BLaER1 (cell line): ENCODE measurements around the gene CHST10.
A peak's percentile ranks its signal among the peaks of the same experiment; 100 is the strongest.

ENCODE experiments used
- H3K27ac ChIP-seq: shearing (Covaris generic); formaldehyde crosslinking; 2 replicates; pipeline ENCODE4 v1.8.1; 2022
- H3K27me3 ChIP-seq: shearing (Covaris generic); formaldehyde crosslinking; 2 replicates; pipeline ENCODE4 v1.8.1; 2022
- H3K36me3 ChIP-seq: shearing (Covaris generic); formaldehyde crosslinking; 2 replicates; pipeline ENCODE4 v1.8.1; 2022
- H3K4me1 ChIP-seq: shearing (Covaris generic); formaldehyde crosslinking; 2 replicates; pipeline ENCODE4 v1.8.1; 2022
- H3K4me2 ChIP-seq: shearing (Covaris generic); formaldehyde crosslinking; 2 replicates; pipeline ENCODE4 v1.8.1; 2022
- H3K4me3 ChIP-seq: shearing (Covaris generic); formaldehyde crosslinking; 2 replicates; pipeline ENCODE4 v1.8.1; 2022
- H3K9ac ChIP-seq: shearing (Covaris generic); formaldehyde crosslinking; 2 replicates; pipeline ENCODE4 v1.8.1; 2022
- H3K9me3 ChIP-seq: shearing (Covaris generic); formaldehyde crosslinking; 2 replicates; pipeline ENCODE4 v1.8.1; 2022
- H4K20me1 ChIP-seq: shearing (Covaris generic); formaldehyde crosslinking; 2 replicates; pipeline ENCODE4 v1.8.1; 2022
- Cebpa-rat ChIP-seq: shearing (Covaris generic); IDR thresholded peaks from 2 replicates; pipeline ENCODE4 v1.8.1; 2022

CHST10 gene

DNA sequence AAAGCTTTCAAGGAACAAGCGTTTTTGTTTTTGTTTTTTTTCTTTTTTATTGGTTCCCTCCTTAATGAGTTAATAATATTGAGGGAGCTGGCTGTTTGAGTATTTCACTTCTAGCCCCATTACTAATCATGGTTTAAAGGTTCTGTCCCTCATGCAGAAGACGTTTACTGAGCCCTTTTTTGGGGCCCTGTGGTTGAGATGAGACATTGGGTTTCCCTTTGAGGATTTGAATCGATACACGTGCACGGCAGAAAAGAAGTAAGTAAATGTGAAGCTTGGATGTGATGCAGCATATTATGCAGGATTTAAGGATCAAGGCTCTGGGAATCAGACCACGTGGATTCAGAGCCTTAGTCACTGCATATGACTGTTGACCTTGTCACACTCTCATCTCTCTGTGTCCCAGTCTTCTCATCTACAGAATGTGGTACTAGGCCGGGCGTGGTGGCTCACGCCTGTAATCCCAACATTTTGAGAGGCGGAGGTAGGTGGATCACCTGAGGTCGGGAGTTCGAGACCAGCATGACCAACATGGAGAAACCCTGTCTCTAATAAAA, 1.0 kb upstream of the CHST10 start:
- H3K9ac ChIP-seq: no peak overlapping the region
- H3K27me3 ChIP-seq: no peaks in the 10 kb centered on the region
- H3K4me3 ChIP-seq: no peak overlapping the region
- H3K4me1 ChIP-seq: peaks cover 18% of the 10 kb centered on the region
- no peak overlapping the region for H3K4me2 ChIP-seq
- H3K36me3 ChIP-seq: peaks cover 13% of the 10 kb centered on the region
- TF ChIP-seq Cebpa-rat: no peak
- no peaks in the 10 kb centered on the region for H4K20me1 ChIP-seq
- H3K9me3 ChIP-seq: no peaks in the 10 kb centered on the region
- no peak overlapping the region for H3K27ac ChIP-seq

DNA sequence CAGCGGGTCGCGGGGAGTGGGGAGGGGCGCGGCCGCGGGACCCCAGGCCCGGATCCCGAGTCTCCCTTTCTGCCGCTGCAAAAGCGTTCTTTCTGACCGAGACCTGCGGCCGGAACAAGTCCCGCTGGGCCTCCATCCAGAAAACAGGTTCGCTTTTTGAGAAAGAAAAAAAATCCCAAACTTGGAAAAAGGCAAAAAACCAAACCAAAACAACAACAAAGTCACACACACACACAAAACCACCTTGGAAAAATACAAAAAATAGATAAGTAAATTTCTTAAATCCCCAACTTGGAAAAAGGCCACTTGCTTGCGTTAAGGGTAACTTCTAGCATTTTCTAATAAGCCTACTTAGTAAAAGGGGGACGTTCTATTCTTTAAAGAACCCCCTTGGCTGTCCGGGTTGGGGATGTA, 250 bp upstream of the CHST10 start:
- H3K27me3 ChIP-seq: no peaks in the 10 kb centered on the region
- H3K27ac ChIP-seq: peak overlapping the region; percentile 91
- peak overlapping the region; percentile 92 for H3K4me2 ChIP-seq
- H3K9me3 ChIP-seq: no peaks in the 10 kb centered on the region
- TF ChIP-seq Cebpa-rat: no peak
- peaks cover 21% of the 10 kb centered on the region for H3K36me3 ChIP-seq
- peak overlapping the region; percentile 88 for H3K4me3 ChIP-seq
- H3K9ac ChIP-seq: peak overlapping the region; percentile 89
- peaks cover 18% of the 10 kb centered on the region for H3K4me1 ChIP-seq
- no peaks in the 10 kb centered on the region for H4K20me1 ChIP-seq

DNA sequence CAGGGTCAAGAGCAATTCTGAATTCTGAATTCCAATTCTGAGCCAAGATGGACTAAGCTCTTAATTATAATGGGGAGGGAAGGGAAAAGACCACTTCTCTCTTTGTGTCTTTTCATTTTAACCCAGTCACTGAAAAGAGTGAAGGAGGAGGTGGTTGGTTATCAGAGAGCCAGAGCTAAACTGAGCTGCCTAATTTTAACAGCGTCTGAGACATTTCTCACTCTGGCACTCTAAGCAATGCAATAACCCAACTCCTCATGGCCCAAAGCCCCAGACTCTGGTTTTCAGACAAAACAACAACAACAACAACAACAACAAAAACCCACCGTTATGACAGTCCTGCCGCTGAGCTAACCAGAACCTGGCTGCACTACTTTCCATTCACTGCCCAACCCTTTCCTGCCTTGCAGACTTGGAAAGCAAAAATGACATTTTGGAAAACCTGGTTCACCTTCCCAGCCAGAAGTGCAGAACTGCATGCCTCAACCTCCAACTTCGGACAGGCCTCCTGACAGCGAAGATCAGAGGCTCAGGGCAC, 1.0 kb downstream of the CHST10 start:
- Histone ChIP-seq H3K9ac (peak overlapping the region; percentile 89), H3K36me3 (peaks cover 33% of the 10 kb centered on the region), H3K9me3 (no peaks in the 10 kb centered on the region), H3K4me1 (peaks cover 18% of the 10 kb centered on the region), H3K4me2 (peak overlapping the region; percentile 92), H3K27me3 (no peaks in the 10 kb centered on the region), H3K27ac (peak overlapping the region; percentile 91), H3K4me3 (peak overlapping the region; percentile 88), H4K20me1 (no peaks in the 10 kb centered on the region)
- no peak for TF ChIP-seq Cebpa-rat

DNA sequence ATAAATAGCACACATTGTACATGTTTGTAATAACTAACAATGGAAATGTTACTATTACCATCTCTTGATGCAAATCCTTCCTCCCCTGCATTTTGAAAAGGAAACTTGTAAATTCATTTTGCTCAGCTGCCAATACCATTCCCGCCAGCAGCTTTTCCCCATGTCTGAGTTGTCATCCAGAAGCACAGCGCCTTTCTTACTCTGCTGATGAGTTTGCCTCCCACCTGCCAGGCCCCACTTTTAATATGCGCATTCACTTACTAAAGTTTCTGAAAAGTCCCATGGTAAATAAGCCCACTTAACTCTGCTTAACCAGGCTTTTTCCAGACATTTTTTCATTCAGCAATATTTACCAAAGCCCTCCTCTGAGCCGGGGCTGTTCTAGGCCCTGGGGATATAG, 3.9 kb downstream of the CHST10 start:
- H3K4me3 ChIP-seq: no peak overlapping the region
- H3K9me3 ChIP-seq: no peaks in the 10 kb centered on the region
- peaks cover 18% of the 10 kb centered on the region for H3K4me1 ChIP-seq
- H3K27me3 ChIP-seq: no peaks in the 10 kb centered on the region
- H4K20me1 ChIP-seq: peaks cover 13% of the 10 kb centered on the region
- H3K4me2 ChIP-seq: no peak overlapping the region
- no peak overlapping the region for H3K9ac ChIP-seq
- no peak overlapping the region for H3K27ac ChIP-seq
- no peak for TF ChIP-seq Cebpa-rat
- peaks cover 51% of the 10 kb centered on the region for H3K36me3 ChIP-seq

DNA sequence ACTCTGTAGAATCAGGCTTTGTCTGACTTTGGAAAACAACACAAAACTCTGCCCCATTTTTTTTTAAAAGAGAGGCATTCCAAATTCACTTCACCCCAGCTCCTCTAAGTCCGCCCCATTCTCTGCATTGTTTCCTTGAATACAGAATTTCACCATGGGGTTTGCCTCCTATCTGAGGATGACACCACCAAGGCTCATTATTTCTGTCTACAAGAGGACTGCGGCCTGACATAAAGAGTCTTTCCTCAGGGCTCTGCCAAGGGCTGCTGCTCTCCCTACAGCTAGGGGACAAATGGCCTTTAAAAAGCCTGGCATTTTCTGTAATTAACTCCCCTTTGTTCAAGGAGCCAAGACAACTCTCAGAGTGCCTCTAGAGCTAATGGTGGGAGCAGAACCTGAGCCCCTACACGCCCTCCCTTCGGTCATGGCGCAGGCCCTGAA, 4.6 kb downstream of the CHST10 start:
- no peak overlapping the region for H3K4me3 ChIP-seq
- peaks cover 18% of the 10 kb centered on the region for H3K4me1 ChIP-seq
- H3K27me3 ChIP-seq: no peaks in the 10 kb centered on the region
- no peaks in the 10 kb centered on the region for H3K9me3 ChIP-seq
- H3K36me3 ChIP-seq: peaks cover 55% of the 10 kb centered on the region
- no peak for TF ChIP-seq Cebpa-rat
- peaks cover 13% of the 10 kb centered on the region for H4K20me1 ChIP-seq
- no peak overlapping the region for H3K9ac ChIP-seq
- H3K27ac ChIP-seq: no peak overlapping the region
- H3K4me2 ChIP-seq: no peak overlapping the region

DNA sequence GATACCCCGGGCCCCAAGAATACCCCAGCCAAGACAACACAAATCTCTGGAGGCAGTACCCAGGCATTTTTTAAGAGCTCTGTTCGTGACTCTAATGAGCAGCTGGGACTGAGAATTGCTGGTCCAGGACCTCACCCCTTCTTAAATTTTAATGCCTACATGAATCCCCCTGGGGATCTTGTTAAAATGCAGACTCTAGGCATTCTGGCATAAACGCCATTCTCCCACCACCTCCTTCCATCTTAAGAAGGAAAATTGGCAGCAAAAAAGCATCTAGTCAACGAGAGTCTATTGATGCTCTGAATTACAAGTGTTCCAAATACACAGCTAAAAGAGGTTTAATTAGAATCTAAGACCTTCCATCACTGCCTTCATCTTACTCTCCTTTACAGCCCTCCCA, 5.0 kb downstream of the CHST10 start:
- H3K4me2 ChIP-seq: no peak overlapping the region
- H3K9ac ChIP-seq: no peak overlapping the region
- H4K20me1 ChIP-seq: peaks cover 13% of the 10 kb centered on the region
- peaks cover 18% of the 10 kb centered on the region for H3K4me1 ChIP-seq
- no peak overlapping the region for H3K4me3 ChIP-seq
- no peaks in the 10 kb centered on the region for H3K27me3 ChIP-seq
- H3K36me3 ChIP-seq: peaks cover 59% of the 10 kb centered on the region
- no peak overlapping the region for H3K27ac ChIP-seq
- no peak for TF ChIP-seq Cebpa-rat
- no peaks in the 10 kb centered on the region for H3K9me3 ChIP-seq

DNA sequence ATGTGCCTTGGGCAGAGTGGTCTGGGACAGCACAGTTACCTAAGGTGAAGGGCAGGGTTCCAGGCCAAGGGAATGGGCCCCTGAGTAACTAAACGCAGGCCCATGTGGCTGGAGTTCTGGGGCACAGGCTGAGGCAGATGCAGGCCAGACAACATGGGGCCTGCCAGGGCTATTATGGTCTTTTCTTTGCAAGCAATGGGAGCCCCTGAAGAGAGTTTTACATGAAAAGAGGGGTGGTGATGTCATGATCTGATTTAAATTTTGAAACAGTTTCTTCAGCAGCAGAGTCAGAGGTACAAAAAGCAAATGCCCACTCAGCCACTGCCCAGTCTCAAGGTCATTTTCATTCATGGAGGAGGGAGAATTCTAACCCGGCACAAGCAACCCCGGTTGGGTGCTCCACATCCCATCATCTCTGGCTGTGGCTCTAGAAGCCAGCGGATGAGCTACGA, 5.6 kb downstream of the CHST10 start:
- no peak overlapping the region for H3K4me2 ChIP-seq
- peaks cover 18% of the 10 kb centered on the region for H3K4me1 ChIP-seq
- no peak overlapping the region for H3K9ac ChIP-seq
- no peaks in the 10 kb centered on the region for H3K27me3 ChIP-seq
- no peak overlapping the region for H3K27ac ChIP-seq
- peaks cover 17% of the 10 kb centered on the region for H4K20me1 ChIP-seq
- TF ChIP-seq Cebpa-rat: no peak
- no peak overlapping the region for H3K4me3 ChIP-seq
- peaks cover 65% of the 10 kb centered on the region for H3K36me3 ChIP-seq
- H3K9me3 ChIP-seq: no peaks in the 10 kb centered on the region

DNA sequence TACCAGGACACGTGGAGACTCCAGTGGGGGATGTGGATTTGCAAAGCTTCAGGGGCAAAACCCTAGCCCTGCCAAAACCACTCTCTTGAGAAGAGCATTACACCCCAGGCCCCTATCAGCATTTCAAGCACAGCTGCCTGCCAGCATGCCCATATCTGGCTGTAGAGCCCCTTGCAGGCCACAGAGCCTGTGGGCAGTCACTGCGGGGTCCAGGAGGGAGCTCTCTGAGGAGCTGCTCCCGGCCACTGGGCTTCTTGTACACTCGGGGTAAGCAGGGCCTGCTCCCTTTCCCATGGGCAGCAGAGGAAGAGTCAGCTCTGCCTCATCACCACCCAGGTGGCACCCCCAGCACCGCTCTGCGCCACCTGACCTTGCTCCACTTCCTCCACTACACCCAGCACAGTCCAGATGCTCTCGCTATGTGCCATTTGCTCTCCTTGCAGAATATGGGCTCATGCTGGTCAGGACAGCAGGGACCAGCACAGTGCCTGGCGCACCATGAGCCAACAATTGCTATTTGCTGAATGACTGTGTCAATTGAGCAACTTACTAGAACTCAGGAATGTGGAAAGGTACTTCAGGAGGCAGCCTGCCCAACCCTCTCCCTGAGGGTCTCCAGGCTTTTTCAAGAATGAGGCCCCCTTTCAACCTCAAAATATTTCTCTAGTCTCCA, 7.4 kb downstream of the CHST10 start:
- Histone ChIP-seq H3K9me3 (no peaks in the 10 kb centered on the region), H3K27ac (no peak overlapping the region), H3K36me3 (peaks cover 82% of the 10 kb centered on the region), H3K4me3 (no peak overlapping the region), H4K20me1 (peaks cover 18% of the 10 kb centered on the region), H3K4me1 (peaks cover 3% of the 10 kb centered on the region; the same call in 1 of the 2 replicates), H3K27me3 (no peaks in the 10 kb centered on the region), H3K9ac (no peak overlapping the region), H3K4me2 (no peak overlapping the region)
- TF ChIP-seq Cebpa-rat: no peak

DNA sequence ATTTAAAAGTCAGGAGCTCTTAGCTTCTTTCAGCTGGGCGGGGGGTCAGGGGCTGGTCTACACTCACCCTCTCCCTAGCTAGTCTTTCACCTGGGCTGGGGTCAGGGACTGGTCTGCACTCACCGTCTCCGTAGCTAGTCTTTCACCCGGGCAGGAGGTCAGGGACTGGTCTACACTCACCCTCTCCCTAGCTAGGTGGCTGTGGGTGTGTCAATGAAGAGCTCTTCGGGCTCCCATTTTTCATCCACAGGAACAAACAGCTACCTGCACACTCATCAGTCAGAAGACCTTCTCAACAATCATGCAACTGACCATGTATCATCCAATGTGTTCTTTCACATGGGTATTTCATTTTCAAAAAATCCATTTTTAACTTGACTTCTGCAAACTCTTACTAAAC, 8.0 kb downstream of the CHST10 start:
- Histone ChIP-seq H3K4me3 (no peak overlapping the region), H3K4me1 (no peaks in the 10 kb centered on the region), H3K27me3 (no peaks in the 10 kb centered on the region), H4K20me1 (peaks cover 18% of the 10 kb centered on the region), H3K9ac (no peak overlapping the region), H3K9me3 (no peaks in the 10 kb centered on the region), H3K27ac (no peak overlapping the region), H3K4me2 (no peak overlapping the region), H3K36me3 (peaks cover 86% of the 10 kb centered on the region)
- no peak for TF ChIP-seq Cebpa-rat

DNA sequence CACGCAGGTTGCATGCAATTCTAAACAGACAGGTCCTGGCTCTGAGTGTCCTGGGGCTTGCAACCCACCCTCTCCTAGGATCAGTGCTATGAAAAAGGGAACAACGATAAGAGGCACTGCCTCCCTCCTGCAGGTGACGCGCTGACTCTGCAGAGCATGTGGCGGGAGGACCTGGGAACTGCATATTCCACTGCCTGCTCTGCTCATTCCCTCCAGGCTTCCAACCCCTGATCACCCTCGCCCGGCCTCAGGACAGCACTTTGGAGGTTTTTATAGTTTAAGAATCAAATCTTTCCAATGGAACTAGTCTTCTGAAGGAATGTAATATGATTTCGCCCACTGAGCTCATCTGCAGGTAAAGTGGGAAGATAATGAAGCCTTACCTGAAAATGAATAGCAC, 8.5 kb downstream of the CHST10 start:
- no peak overlapping the region for H3K4me2 ChIP-seq
- TF ChIP-seq Cebpa-rat: no peak
- no peaks in the 10 kb centered on the region for H3K27me3 ChIP-seq
- H3K27ac ChIP-seq: no peak overlapping the region
- H3K9ac ChIP-seq: no peak overlapping the region
- H3K4me1 ChIP-seq: no peaks in the 10 kb centered on the region
- no peak overlapping the region for H3K4me3 ChIP-seq
- H3K9me3 ChIP-seq: no peaks in the 10 kb centered on the region
- H3K36me3 ChIP-seq: peaks cover 86% of the 10 kb centered on the region
- peaks cover 18% of the 10 kb centered on the region for H4K20me1 ChIP-seq
